HG03460 (cell line): Measurements from ENCODE around the gene KCNJ1.

ENCODE experiments used
- ATAC-seq: cut with Tn5 transposase; IDR thresholded peaks from one replicate; pipeline ENCODE4 v1.9.1; 2021; ENCODE audit not compliant: unreplicated experiment

KCNJ1 gene

DNA sequence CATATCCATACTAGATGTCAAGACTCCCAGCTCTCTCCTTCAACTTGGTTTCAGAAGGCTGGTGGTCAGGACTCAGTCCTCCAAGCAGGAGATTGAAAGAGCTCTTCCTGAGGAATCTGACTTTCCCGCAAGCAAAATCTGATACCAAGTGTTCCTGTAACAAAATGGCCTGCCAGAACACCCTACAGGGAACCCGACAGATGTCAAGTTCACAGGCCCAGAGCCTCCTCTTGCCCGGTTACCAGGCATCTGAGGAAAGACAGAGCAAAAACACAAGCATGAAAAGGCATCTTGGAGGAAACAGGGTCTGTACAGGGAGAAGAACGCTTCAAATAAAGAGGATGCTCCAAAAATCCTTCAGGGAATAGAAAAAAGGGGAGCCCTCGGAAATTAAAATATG, 15.4 kb upstream of the KCNJ1 start:
- no peak for ATAC-seq

DNA sequence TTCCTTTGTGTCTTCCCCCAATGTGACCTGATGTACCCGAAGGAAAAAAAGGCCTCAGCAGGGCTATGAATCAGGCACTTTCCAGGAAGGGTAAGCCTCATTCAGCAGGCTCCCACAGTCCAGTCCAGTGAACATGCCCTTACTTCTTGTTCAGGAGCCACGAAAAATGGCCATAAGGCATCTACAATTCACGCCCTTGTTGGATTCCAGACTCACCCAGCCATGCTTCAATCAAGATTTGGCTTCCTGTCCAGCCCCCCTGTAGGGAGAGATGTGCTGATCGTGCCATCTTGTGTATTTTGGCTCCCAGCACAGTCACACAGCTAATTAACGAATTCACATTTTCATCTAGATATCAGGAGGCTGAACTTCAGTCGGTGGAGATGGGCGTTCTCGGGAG, 14.1 kb upstream of the KCNJ1 start:
- no peak for ATAC-seq

DNA sequence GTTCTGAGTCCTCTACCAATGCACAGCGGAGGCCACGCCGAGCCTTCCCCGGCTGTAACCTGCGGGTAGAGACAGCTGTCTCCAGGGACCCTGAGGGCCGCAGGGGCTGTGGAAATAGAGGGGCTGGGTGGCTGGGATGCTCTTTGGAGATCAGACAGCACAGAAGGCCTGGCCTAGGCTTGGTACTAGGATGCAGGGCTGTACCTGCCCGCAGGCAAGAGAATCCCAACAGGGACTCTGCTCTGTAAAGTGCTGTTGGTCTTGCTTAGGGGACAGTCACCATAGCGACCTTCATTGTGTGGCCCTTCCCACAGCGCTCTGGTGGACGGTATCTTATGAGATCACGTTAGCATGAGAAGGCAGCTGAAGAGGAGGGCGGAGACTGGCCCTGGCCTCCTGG, 12.7 kb upstream of the KCNJ1 start:
- no peak for ATAC-seq

- ATAC-seq, result no peak
Observed at GRCh38 chr11:128878455-128878854, 11.4 kb upstream of the KCNJ1 start.

- ATAC-seq, result no peak
Observed at GRCh38 chr11:128877726-128878125, 10.6 kb upstream of the KCNJ1 start.

- ATAC-seq, result no peak
Observed at GRCh38 chr11:128876133-128876650, 9.1 kb upstream of the KCNJ1 start.

- no peak for ATAC-seq
Observed at GRCh38 chr11:128874427-128874826, 7.3 kb upstream of the KCNJ1 start.

DNA sequence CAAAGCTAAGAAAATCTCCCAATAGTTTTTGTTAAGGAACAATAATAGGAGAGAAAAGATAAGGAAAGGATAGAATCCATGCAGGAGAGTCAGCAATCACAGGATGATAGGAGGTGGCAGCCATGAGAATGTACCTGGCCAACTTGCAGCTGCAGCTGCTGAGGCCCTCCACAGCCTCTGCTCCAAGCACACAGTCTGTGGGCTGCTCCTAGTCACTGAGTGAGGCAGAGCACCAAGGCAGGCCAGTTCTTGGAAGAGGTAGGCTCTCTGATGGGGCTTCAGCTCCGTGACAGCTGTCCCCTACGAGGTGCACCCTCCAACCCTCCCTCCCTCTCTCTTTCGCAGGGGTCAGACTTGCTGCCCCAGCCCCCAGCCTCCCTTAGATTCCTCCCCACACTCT, 5.5 kb upstream of the KCNJ1 start:
- no peak for ATAC-seq

GRCh38 chr11:128872094-128872493, 5.0 kb upstream of the KCNJ1 start:
- ATAC-seq, result no peak

DNA sequence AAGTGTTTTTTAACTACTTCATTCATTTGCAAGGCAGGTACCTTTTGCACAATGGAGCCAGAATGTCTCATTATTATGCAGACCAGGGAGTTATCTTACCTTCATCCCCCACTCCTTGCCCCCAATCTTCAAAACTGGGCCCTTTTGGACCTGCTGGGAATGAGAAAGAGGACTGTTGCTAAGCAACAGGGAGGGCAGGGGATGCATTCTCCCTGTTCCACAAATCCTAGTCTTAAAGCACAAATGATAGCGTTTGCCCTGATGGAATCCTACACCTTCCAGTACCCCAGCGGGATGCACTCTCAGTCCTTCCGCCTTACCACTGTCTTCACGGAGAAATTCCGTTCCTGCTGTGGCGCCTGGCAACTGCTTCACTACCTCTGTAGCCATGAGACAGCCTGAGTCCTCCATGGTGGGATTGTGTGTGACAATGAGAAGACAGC, 4.1 kb upstream of the KCNJ1 start:
- ATAC-seq, result no peak

DNA sequence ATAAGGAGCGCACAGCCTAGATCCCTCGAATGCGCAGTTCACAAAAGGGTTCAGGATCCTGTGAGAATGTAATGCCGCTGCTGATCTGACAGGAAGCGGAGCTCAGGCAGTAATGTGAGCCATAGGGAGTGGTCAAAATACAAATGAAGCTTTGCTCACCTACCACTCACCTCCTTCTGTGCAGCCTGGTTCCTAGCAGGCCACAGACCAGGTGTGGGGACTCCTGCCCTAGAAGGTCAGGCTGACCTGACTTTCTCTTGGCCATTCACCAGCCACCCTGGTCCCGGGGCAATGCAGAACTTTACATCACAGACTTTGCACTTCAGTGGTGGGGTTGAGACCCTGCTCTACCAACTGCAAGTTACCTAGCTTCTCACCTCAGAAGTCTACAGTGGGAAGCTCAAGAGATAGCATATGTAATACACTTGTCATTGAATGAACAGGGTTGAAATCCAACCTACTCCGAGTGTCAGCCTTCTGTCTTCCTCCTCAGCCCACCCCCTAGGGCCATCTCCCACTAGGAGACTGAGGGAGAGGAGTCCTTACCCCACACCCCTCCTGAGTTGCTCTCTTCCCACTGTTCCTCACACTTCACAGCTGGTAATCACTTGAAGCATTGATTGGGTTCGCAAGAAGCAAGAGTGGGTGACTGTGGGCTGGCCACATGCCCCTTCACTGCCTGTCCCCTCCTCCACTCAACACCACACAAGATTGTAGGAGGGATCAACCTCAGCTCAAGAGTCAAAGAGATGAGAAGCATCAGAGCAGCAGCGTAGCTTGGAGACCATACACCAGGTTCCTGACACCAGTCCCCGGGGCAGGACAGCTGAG, 2.0 kb upstream of the KCNJ1 start:
- no peak for ATAC-seq

DNA sequence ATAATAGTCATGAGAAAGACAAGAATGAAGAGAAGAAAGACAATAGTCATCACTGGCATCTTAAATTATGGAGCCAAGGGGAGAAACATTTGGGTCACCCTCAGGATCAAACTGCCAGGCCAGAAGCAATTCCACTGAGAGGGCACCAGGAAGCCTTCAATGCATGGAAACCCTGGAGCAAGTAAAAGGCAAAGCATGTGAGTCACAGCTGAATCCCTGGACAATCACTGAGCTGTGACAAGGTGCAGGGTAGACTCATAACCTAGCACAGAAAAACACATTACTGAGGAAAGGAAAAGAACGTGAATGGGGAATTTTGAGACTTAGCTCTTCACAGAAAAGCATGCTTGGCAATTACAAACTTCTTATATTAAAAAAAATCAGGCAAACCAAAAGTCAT, 1.6 kb downstream of the KCNJ1 start:
- no peak for ATAC-seq

GRCh38 chr11:128862908-128863660, 4.0 kb downstream of the KCNJ1 start:
- no peak for ATAC-seq

DNA sequence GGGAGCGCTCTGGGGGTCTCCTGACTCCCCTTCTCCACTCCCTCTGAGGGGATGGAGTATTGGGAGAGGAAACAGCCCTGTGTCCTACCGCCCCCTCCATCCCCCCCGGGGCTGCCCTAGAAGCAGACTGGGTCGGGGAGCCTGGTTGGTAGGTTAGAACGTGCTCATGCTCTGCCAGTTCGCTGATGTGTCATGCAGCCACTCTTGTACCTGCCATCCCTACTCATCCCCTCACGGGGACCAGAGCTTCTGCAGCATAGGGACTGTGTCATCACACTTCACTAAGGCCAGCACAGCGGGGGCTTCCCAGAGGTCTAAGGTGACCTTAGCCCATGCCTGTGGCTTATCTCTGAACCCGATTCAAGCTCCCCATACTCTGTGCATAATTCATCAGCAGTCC, 4.7 kb downstream of the KCNJ1 start:
- ATAC-seq, result no peak

DNA sequence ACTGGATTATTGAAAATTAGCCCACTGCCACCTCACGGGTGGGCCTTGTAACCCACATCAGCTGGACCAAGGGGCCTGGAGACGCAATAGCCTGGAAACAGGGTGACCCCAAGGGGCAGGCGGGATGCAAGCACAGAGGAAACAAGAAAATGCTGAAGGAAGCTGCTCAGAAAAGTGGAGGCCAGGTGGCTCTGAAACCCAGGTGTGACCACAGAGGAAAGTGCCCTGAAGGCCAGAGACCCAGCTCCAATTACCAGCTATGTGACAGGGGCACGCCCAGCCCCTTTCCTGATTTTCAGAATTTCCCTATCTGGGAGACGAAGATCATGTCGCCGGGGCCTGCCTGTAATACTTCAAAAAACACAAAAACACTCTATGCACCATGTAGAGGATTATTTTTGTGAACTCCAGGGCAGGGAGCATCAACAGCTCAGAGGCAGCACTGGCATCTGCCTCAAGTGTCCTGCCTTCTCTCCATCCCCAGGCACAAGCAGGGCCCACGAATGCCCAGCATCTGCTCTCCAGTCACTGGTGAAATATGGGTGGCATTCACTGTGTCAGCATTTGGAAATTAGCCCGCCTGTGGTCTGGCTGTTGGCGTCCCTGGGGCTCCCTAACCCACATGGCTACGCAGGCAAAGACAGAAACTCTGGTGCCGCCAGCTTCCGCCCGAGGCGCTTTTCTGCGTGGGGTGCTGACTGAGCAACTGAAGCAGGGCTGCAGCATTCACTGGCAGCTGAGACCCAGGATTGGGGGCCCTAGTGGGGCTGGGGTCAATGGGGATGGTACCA, 6.3 kb downstream of the KCNJ1 start:
- no peak for ATAC-seq

- peak; percentile 90 for ATAC-seq
Observed at GRCh38 chr11:128859563-128860441, 7.3 kb downstream of the KCNJ1 start.

DNA sequence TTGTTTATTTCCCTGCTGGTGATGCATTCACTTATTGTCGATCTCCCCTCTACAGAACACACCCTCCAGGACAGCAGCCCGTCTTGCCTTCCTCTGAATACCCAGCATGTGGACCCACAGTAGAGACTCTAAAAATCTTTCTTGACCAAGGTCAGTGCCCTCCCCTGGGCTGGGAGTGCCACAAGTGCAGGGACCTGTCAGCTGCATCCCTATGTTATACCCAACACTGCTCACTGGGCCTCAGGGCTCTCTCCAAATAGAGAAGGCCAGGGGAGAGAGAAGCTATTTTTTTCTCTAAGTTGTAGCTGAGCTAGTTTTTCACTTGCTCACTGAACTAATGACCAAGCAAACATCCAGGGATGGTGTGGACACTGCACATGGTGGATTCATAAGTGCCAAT, 9.8 kb downstream of the KCNJ1 start:
- ATAC-seq, result no peak

DNA sequence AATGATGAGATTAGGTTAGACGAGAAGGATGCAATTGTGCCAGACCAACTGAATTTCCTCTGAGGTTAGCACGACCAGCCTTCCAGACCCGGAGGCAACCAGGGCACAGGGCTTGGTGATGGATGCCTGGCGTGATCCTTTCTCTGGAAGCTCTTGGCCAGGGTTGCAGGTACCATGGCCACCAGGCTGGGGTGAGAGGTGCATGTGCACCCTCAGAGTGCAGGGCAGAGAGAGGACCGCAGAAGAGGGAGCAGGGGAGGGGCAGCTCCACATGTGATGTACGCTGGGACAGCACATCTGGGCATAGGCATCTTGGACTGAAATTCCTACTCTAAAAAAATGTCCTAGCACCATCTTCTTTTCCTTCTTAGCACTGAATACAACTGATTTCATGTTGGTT, 10.9 kb downstream of the KCNJ1 start:
- no peak for ATAC-seq

DNA sequence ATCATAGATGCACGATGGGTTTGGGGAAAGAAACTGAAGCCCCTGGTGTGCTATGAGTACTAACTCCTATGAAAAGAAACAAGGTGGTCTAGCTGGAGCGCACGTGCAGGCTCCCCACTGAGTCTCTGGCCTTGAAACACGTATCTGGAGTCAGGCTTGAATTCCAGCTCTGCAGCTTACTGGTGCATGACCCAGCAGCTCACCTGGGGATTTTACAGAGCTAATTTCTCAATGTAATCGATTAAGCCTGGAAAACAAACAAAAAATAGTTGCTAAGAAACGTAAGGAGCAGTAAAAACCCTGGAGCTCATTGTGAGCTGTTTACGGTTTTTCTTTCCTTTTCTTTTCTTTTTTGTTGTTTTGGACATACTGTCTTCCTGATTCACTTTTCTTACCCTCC, 12.3 kb downstream of the KCNJ1 start:
- no peak for ATAC-seq

DNA sequence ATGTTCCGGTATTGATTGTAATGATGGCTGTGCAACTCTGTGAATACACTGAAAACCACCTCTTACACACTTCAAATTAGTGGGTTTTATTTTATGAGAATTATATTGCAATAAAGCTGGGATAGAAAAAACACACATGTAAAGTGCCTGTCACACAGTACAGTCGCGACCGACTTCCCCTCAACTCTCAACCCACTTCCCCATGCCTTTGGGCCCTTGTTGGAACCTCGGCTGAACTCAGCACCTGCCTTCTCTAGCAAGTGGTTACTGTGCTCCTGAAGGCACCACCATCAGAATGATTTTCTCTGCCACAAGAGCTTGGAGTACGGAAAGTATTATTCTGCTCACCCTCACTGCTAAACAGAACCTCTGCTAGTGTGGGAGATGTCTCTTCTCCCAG, 13.5 kb downstream of the KCNJ1 start:
- ATAC-seq, result no peak
